HCT116 (cell line): ENCODE measurements around the gene UBAC2. TPM values are rescaled to one million over a fixed set of nuclear protein-coding genes. Genes with fewer than 3 reads are reported as not detected.

ENCODE experiments used
- JUND ChIP-seq: IDR thresholded peaks from 2 replicates; pipeline ENCODE4 v1.6.1; 2012
- MAX ChIP-seq: IDR thresholded peaks from 2 replicates; pipeline ENCODE4 v1.6.1; 2012
- REST ChIP-seq: IDR thresholded peaks from 2 replicates; pipeline ENCODE4 v1.6.1; 2012; ENCODE audit warnings: low read depth
- SIN3A ChIP-seq: IDR thresholded peaks from 2 replicates; pipeline ENCODE4 v1.6.1; 2012; ENCODE audit warnings: low read depth
- TCF7L2 ChIP-seq: IDR thresholded peaks from 2 replicates; pipeline ENCODE4 v1.7.0; 2011; ENCODE audit warnings: borderline replicate concordance, inconsistent platforms; ENCODE audit not compliant: insufficient read depth, insufficient read length; ENCODE audit errors: extremely low read depth
- ZBTB33 ChIP-seq: IDR thresholded peaks from 2 replicates; pipeline ENCODE4 v1.6.1; 2011; ENCODE audit warnings: mild to moderate bottlenecking, low read length, moderate library complexity; ENCODE audit not compliant: insufficient replicate concordance; ENCODE audit errors: extremely low read depth
- ZNF274 ChIP-seq: fragments of 200-500 bp; sonication (Bioruptor generic); IDR thresholded peaks from 2 replicates; pipeline ENCODE4 v1.6.1; 2014; ENCODE audit warnings: mild to moderate bottlenecking, low read depth, low read length, inconsistent platforms
- total RNA-seq: library from RNA; stranded (reverse); gene quantifications from one replicate; pipeline ENCODE4 v1.2.1, GENCODE V29; 2021; ENCODE audit not compliant: unreplicated experiment

The UBAC2 gene
- total RNA-seq, 1 experiment from 2014 or later: 67.4 TPM

- no peak for TF ChIP-seq ZBTB33
- TF ChIP-seq REST: no peak
- TF ChIP-seq MAX: no peak
- TF ChIP-seq SIN3A: no peak
- TF ChIP-seq TCF7L2: no peak
- no peak for TF ChIP-seq ZNF274
- no peak for TF ChIP-seq JUND
- TF ChIP-seq, all 23 proteins: peak for 0
Observed at GRCh38 chr13:99218969-99219368, 18.3 kb downstream of the UBAC2 start (continued).
